ENCODE results near the gene SERPIND1.

Gene SERPIND1, protein sequence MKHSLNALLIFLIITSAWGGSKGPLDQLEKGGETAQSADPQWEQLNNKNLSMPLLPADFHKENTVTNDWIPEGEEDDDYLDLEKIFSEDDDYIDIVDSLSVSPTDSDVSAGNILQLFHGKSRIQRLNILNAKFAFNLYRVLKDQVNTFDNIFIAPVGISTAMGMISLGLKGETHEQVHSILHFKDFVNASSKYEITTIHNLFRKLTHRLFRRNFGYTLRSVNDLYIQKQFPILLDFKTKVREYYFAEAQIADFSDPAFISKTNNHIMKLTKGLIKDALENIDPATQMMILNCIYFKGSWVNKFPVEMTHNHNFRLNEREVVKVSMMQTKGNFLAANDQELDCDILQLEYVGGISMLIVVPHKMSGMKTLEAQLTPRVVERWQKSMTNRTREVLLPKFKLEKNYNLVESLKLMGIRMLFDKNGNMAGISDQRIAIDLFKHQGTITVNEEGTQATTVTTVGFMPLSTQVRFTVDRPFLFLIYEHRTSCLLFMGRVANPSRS

DNA sequence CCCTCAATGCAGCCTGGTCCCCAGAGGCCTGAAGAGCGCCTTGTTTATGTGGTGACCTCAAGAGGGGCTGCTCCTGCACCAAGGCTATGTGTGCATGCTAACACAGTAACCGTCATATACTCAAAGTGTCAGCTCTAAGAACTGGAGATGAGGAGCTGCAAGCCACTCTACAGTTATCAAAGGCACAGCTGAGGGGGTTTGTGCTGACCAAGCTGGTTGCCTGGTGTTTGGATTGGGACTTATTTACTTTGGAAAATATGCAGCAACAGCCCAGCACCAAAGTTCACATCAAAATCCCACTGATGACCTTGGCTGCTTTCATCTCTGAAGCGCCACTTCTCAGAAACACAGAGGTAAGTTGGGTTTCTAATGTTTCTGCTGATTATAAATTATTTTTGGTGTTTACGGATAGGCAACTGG lies at the start of gene SERPIND1:
SERPIND1 (plus strand) TSS at position 321 of the 420 bp plus-strand sequence. CDS start 5,200 bp downstream, outside the sequence.
- TF ChIP-seq, protein P1, sequence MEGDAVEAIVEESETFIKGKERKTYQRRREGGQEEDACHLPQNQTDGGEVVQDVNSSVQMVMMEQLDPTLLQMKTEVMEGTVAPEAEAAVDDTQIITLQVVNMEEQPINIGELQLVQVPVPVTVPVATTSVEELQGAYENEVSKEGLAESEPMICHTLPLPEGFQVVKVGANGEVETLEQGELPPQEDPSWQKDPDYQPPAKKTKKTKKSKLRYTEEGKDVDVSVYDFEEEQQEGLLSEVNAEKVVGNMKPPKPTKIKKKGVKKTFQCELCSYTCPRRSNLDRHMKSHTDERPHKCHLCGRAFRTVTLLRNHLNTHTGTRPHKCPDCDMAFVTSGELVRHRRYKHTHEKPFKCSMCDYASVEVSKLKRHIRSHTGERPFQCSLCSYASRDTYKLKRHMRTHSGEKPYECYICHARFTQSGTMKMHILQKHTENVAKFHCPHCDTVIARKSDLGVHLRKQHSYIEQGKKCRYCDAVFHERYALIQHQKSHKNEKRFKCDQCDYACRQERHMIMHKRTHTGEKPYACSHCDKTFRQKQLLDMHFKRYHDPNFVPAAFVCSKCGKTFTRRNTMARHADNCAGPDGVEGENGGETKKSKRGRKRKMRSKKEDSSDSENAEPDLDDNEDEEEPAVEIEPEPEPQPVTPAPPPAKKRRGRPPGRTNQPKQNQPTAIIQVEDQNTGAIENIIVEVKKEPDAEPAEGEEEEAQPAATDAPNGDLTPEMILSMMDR (IDR thresholded peaks at IDR 0.05; ENCODE audit: control insufficient read depth, insufficient read depth, low read depth, low read length, missing control alignments) = no peak
- DNase-seq (ENCODE audit: low read depth) = no peak

DNA sequence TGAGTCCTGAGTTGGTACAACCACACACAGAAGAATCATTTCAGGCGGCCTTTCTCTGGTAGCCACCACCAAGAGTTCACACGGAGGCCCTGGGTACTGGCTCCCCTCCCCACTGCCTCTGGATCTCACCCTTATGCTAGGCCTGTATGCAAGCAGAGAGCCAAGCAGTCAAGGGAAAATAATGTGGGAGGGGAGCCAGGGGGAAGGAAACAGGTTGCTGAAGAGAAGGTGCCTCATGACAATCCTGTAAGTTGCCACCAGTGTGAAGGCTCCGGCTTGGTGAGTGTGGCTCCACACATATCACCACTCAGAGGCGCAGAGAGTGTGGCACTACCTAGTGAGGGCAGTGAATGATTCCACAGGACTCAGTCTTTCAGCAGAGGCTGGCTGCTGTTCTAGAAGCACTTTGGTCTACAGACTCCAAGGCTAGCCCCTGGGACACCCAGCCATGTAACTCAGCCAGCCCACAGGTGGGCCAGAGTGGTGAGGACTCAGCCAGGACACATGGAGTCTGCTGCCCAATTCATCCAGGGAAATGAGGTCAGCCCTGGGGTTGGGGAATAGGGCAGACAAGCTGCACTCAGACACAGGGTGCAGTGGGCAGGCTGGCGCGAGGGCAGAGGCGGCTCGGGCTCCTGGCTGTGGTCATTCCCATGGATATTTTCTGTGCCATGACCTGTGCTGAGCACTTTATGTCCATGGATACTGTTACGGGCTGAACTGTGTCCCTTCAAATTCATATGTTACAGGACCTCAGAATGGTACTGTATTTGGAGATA lies 49.0 kb upstream of the SERPIND1 start:
- DNase-seq (ENCODE audit: low read depth) = no peak
- TF ChIP-seq, protein P1 (IDR thresholded peaks at IDR 0.05; ENCODE audit: control insufficient read depth, insufficient read depth, low read depth, low read length, missing control alignments) = no peak
- H3K4me3 ChIP-seq (ENCODE audit: control insufficient read depth, low read depth, low read length) = no peak overlapping the region

More for the DNA sequence above, at the start of gene SERPIND1:
- H3K4me3 ChIP-seq (ENCODE audit: control insufficient read depth, low read depth, low read length) = no peak within 1 kb of the TSS

DNA sequence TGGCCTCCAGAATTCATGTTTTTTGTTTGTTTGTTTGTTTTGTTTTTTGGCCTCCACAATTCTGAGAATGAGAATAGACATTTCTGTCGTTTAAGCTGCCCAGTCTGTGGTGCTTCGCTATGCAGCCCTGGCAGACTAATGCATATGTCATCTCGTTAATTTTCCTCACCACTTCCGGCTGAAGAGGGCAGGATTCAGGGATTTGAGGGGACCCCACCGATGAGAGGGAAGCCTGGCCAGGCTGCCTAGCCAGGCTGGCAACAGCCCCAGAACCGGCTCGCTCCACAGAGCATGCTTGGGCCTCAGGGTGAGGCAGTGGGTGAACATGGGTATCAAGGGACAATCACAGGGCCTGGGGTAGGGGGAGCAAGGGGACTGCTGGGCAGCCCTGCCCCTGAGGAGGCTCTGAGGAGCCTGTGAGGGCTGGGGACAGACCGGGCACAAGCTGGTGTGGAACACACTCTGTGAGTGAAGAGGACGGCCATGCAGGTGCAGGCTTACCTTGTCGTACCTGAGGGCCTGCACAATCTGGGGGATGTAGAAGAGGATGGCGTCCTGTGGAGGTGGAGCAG lies 47.8 kb upstream of the SERPIND1 start:
- DNase-seq (ENCODE audit: low read depth) = no peak
- no peak overlapping the region for H3K4me3 ChIP-seq (ENCODE audit: control insufficient read depth, low read depth, low read length)
- TF ChIP-seq, protein P1 (IDR thresholded peaks at IDR 0.05; ENCODE audit: control insufficient read depth, insufficient read depth, low read depth, low read length, missing control alignments) = no peak

DNA sequence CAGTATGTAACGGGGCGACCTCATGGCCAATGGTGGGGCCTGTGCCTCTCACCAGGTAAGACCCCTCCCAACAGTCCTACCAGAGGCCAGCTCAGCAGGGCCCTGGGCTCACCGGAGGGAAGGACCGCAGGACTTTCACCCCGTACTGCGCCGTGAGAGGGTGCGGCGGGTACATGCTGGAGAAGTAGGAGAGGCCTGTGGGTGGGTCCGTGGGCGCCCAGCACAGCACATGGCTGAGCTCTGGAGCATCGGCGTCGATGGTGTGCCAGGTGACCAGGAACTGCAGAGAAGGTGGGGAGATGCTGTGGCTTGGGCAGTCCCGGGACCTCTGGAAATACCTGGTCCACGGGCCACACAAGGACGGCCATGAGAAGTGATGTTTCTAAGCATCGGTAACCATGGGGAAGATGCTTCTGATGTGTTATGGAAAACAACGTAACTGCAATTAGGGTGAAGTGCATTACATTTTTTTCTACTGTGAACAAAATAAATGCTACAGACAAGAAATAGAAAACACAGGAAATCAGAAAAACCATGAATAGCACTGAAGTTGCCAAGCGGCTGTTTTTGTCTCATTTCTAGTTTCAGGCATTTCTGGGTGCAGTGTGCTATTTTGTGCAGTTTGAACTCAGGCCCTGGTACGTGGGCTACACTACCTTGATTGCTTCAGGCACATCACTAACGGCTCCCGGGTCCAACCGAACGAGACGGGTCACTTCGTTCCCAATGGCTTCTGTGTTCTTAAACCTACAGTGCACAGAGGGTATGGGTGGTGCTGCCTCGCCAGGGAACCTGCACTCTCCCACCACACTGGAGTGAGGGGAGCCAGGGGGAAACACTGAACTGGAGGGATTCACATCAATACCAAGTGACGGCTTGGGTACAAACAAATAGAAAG lies 46.5 kb upstream of the SERPIND1 start:
- no peak overlapping the region for H3K4me3 ChIP-seq (ENCODE audit: control insufficient read depth, low read depth, low read length)
- TF ChIP-seq, protein P1 (IDR thresholded peaks at IDR 0.05; ENCODE audit: control insufficient read depth, insufficient read depth, low read depth, low read length, missing control alignments) = no peak
- DNase-seq (ENCODE audit: low read depth) = no peak

DNA sequence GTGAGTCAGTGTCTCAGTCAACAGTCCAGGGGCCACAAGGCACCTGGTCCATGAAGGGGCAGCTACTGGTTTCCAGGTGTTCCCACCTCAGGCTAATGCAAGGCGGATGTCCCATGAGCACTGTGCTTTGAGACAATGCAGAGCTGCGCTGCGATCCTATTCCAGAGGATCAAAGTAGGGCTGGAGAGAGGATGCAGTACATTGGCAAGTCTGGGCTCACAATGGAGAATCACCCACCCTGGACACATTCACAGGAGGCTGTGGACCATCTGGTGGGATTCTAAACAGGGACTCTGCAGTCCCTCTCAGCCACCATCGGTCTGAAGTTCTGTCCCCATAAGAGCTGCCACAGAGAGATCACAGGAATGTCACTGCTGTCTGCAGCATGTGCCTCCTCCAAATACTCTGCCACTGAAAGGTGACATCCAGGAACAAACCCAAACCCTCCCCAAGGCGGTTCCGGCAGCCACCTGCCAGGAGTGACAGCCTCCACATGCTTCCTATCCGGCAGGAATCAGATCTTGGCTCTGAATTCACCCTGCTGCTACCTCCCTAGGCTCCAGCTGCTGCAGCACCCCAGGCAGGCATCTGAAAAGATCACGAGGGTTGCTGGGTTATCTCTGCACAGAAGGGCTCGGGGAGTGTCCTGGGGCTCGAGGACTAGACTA lies 45.3 kb upstream of the SERPIND1 start:
- no peak for DNase-seq (ENCODE audit: low read depth)
- H3K4me3 ChIP-seq (ENCODE audit: control insufficient read depth, low read depth, low read length) = no peak overlapping the region
- TF ChIP-seq, protein P1 (IDR thresholded peaks at IDR 0.05; ENCODE audit: control insufficient read depth, insufficient read depth, low read depth, low read length, missing control alignments) = no peak
